ENCODE results near the gene LRFN5. TPM values are rescaled to one million over a fixed set of nuclear protein-coding genes. Genes with fewer than 3 reads are reported as not detected.
"Not testable (repeated sequence)": the region's sequence is repeated elsewhere in the genome, so short reads cannot be mapped to it uniquely, and the experiment has no call there.

LRFN5 gene
- total RNA-seq, 1 experiment from 2014 or later = 1.3 TPM

DNA sequence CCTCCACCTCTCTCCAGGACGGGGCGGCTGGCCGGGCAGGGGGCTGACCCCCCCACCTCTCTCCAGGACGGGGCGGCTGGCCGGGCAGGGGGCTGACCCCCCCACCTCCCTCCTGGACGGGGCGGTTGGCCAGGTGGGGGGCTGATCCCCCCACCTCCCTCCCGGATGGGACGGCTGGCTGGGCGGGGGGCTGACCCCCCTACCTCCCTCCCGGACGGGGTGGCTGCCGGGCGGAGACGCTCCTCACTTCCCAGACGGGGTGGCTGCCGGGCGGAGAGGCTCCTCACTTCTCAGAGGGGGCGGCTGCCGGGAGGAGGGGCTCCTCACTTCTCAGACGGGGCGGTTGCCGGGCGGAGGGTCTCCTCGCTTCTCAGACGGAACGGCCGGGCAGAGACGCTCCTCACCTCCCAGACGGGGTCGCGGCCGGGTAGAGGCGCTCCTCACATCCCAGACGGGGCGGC lies 67.9 kb downstream of the LRFN5 start:
- DNase-seq; H2BK120ac ChIP-seq (ENCODE audit: low read depth, low read length, poor library complexity, severe bottlenecking); H3K18ac ChIP-seq (ENCODE audit: insufficient read length, low read depth, low read length); H3K27me3 Mint-ChIP-seq (ENCODE audit: low read depth); H3K9ac ChIP-seq (ENCODE audit: extremely low read depth, insufficient read length, low read length); H2BK12ac ChIP-seq (ENCODE audit: insufficient read length, low read depth, low read length); H2BK15ac ChIP-seq (ENCODE audit: low read depth, low read length); H4K91ac ChIP-seq (ENCODE audit: insufficient read length, low read depth, low read length); H3K14ac ChIP-seq (ENCODE audit: insufficient read depth, low read length); H3K4me1 ChIP-seq (ENCODE audit: insufficient read depth, low read length); H3K79me1 ChIP-seq (ENCODE audit: insufficient read depth, low read depth, low read length, poor library complexity, severe bottlenecking); H4K20me1 ChIP-seq (ENCODE audit: control insufficient read depth, insufficient read depth, insufficient read length); H2BK5ac ChIP-seq (ENCODE audit: insufficient read length, low read length); H3K23ac ChIP-seq (ENCODE audit: insufficient read length, low read depth, low read length); H3K4me2 ChIP-seq (ENCODE audit: insufficient read depth, insufficient read length, low read length); H2AFZ ChIP-seq (ENCODE audit: low read length); H3K4me3 Mint-ChIP-seq; H2AK5ac ChIP-seq (ENCODE audit: insufficient read length, low read length); H3K56ac ChIP-seq (ENCODE audit: insufficient read length, low read depth, low read length); H4K8ac ChIP-seq (replicated peaks; ENCODE audit: insufficient read length, low read depth, low read length); H3K4ac ChIP-seq (ENCODE audit: low read depth, low read length); H3K27me3 ChIP-seq (ENCODE audit: insufficient read depth, low read length); H3K23me2 ChIP-seq (ENCODE audit: insufficient read length, low read depth, low read length, poor library complexity, severe bottlenecking); H3K9me3 ChIP-seq (ENCODE audit: control insufficient read depth, low read depth, low read length); H2BK20ac ChIP-seq (ENCODE audit: low read depth, low read length, poor library complexity, severe bottlenecking); H3T11ph ChIP-seq (ENCODE audit: low read length); H3K79me2 ChIP-seq (ENCODE audit: insufficient read depth, low read length); H3K27ac ChIP-seq (ENCODE audit: insufficient read length, low read depth, low read length); H4K5ac ChIP-seq (ENCODE audit: insufficient read length, low read depth, low read length); H3K4me1 Mint-ChIP-seq; H3K27ac Mint-ChIP-seq: not testable (repeated sequence)
- Mint-ChIP-seq H3K36me3 (ENCODE audit: insufficient read depth in 1 of 3, low read depth in 3 of 3) (peaks cover 0 to 10% (median 3%) of the 10 kb centered on the region in 3 experiments; a peak in 3 of 7 replicates), H3K9me3 (peaks cover 9 to 12% of the 10 kb centered on the region in 2 experiments; a peak in 3 of 5 replicates)
- no CpG with 5 or more reads among the region's 37 CpGs for WGBS (ENCODE audit: extremely low coverage, insufficient read length, low lambda C conversion rate)
